IMR-90 (cell line): Measurements from ENCODE around the gene POU3F3. TPM values are rescaled to one million over a fixed set of nuclear protein-coding genes. Genes with fewer than 3 reads are reported as not detected.

Experiments used
- ATAC-seq: fragments of 200-7000 bp; cut with Tn5 transposase; 2 replicates; pipeline ENCODE4 v1.9.1; 2020; ENCODE audit warnings: low read depth, mild to moderate bottlenecking, moderate library complexity
- BruUV-seq: library from RNA; stranded (reverse); fragments of 400-500 nt; replicated peaks from 2 replicates; lab custom pipeline; 2021; lab: Mats Ljungman, UMichigan
- CTCF ChIA-PET: fragments of 300-600 bp; formaldehyde crosslinking; extraction: SDS; loops from one replicate; lab custom pipeline; 2021; ENCODE audit warnings: antibody characterized with exemption; lab: Yijun Ruan, JAX
- POLR2A ChIA-PET: fragments of 300-600 bp; sonication (Branson Sonifier 250); formaldehyde crosslinking; loops from one replicate; lab custom pipeline; 2022; ENCODE audit warnings: antibody characterized with exemption; ENCODE audit not compliant: unreplicated experiment; lab: Charles Lee
- DNase-seq: peaks from one replicate; pipeline ENCODE4 v3.0.0; 2013
- H2AFZ ChIP-seq: replicated peaks from 2 replicates; pipeline ENCODE3; 2013; ENCODE audit warnings: low read length, mild to moderate bottlenecking; ENCODE audit not compliant: poor library complexity
- H2AK5ac ChIP-seq: 2 replicates; pipeline ENCODE4 v1.6.1; 2013; ENCODE audit warnings: low read depth, low read length, inconsistent platforms
- H2AK9ac ChIP-seq: replicated peaks from 2 replicates; pipeline ENCODE3; 2013; ENCODE audit warnings: mild to moderate bottlenecking, low read depth, low read length, moderate library complexity; ENCODE audit not compliant: poor library complexity
- H2BK120ac ChIP-seq: 2 replicates; pipeline ENCODE4 v1.6.1; 2013; ENCODE audit warnings: low read depth, low read length, inconsistent platforms
- H2BK15ac ChIP-seq: 3 replicates; pipeline ENCODE4 v1.6.1; 2013; ENCODE audit warnings: low read depth, low read length, inconsistent platforms
- H2BK20ac ChIP-seq: 2 replicates; pipeline ENCODE4 v1.6.1; 2013; ENCODE audit warnings: low read depth, mild to moderate bottlenecking, inconsistent platforms, low read length, moderate library complexity
- H2BK5ac ChIP-seq: 2 replicates; pipeline ENCODE4 v1.6.1; 2013; ENCODE audit warnings: mild to moderate bottlenecking, low read depth, low read length, inconsistent platforms; ENCODE audit not compliant: poor library complexity, severe bottlenecking
- H3K14ac ChIP-seq: replicated peaks from 2 replicates; pipeline ENCODE4 v1.6.1; 2013; ENCODE audit warnings: low read depth, low read length, inconsistent platforms
- H3K18ac ChIP-seq: 2 replicates; pipeline ENCODE4 v1.6.1; 2013; ENCODE audit warnings: low read depth, low read length, control low read depth
- H3K23ac ChIP-seq: 2 replicates; pipeline ENCODE4 v1.6.1; 2013; ENCODE audit warnings: low read depth, low read length, inconsistent platforms
- H3K27ac ChIP-seq: 2 replicates; pipeline ENCODE4 v1.5.1; 2013; ENCODE audit warnings: mild to moderate bottlenecking, control low read depth, low read length; ENCODE audit not compliant: insufficient read depth
- H3K27me3 ChIP-seq: 2 replicates; pipeline ENCODE4 v1.6.1; 2013; ENCODE audit warnings: low read length; ENCODE audit not compliant: control insufficient read depth, insufficient read depth
- H3K36me3 ChIP-seq: 2 replicates; pipeline ENCODE4 v1.6.1; 2013; ENCODE audit warnings: low read length, mixed read lengths; ENCODE audit not compliant: control insufficient read depth, insufficient read depth
- H3K4ac ChIP-seq: 2 replicates; pipeline ENCODE4 v1.6.1; 2013; ENCODE audit warnings: low read depth, low read length, inconsistent platforms
- H3K4me1 ChIP-seq: 2 replicates; pipeline ENCODE4 v1.6.1; 2013; ENCODE audit warnings: low read length, mixed read lengths; ENCODE audit not compliant: control insufficient read depth, insufficient read depth
- H3K4me2 ChIP-seq: 2 replicates; pipeline ENCODE4 v1.6.1; 2013; ENCODE audit warnings: low read depth, mild to moderate bottlenecking, control low read depth, low read length, moderate library complexity
- H3K4me3 ChIP-seq: 2 replicates; pipeline ENCODE4 v1.5.1; 2013; ENCODE audit warnings: low read depth, mild to moderate bottlenecking, control low read depth, low read length, moderate library complexity; ENCODE audit not compliant: insufficient read depth
- H3K56ac ChIP-seq: 2 replicates; pipeline ENCODE4 v1.6.1; 2013; ENCODE audit warnings: low read length, inconsistent platforms; ENCODE audit not compliant: insufficient read depth; ENCODE audit errors: extremely low read depth
- H3K79me1 ChIP-seq, 2 experiments: 2 replicates each; pipeline ENCODE4 v1.6.1; 2013; ENCODE audit warnings: low read length in 2 of 2, inconsistent platforms in 1 of 2, low read depth in 1 of 2
- H3K9ac ChIP-seq: 2 replicates; pipeline ENCODE4 v1.6.1; 2013; ENCODE audit warnings: low read depth, low read length, control low read depth
- H3K9me1 ChIP-seq: 2 replicates; pipeline ENCODE4 v1.6.1; 2013; ENCODE audit warnings: low read length, inconsistent platforms; ENCODE audit not compliant: insufficient read depth
- H3K9me3 ChIP-seq: 2 replicates; pipeline ENCODE4 v1.6.1; 2013; ENCODE audit warnings: low read length; ENCODE audit not compliant: control insufficient read depth, insufficient read depth
- H4K20me1 ChIP-seq: 2 replicates; pipeline ENCODE4 v1.6.1; 2013; ENCODE audit warnings: low read length, inconsistent platforms; ENCODE audit not compliant: insufficient read depth
- H4K5ac ChIP-seq: 2 replicates; pipeline ENCODE4 v1.6.1; 2013; ENCODE audit warnings: mild to moderate bottlenecking, low read depth, low read length, control low read depth
- H4K8ac ChIP-seq, 2 experiments: 2 replicates each; pipeline ENCODE4 v1.6.1; 2013; ENCODE audit warnings: low read depth in 2 of 2, low read length in 2 of 2, control low read depth in 1 of 2, inconsistent platforms in 1 of 2
- H4K91ac ChIP-seq: 2 replicates; pipeline ENCODE4 v1.6.1; 2013; ENCODE audit warnings: low read depth, low read length, inconsistent platforms; ENCODE audit not compliant: insufficient read depth
- BHLHE40 ChIP-seq: fragments of 150-350 bp; IDR thresholded peaks from 2 replicates; pipeline ENCODE4 v1.6.1; 2016; ENCODE audit warnings: mild to moderate bottlenecking, low read depth, low read length
- CEBPB ChIP-seq: IDR thresholded peaks from 2 replicates; pipeline ENCODE4 v1.6.1; 2012; ENCODE audit warnings: low read depth, low read length, improper control_type of control experiment
- CHD1 ChIP-seq: IDR thresholded peaks from 2 replicates; pipeline ENCODE4 v1.6.1; 2012; ENCODE audit warnings: low read depth, low read length, improper control_type of control experiment
- NFE2L2 ChIP-seq: fragments of 150-350 bp; IDR thresholded peaks from 2 replicates; pipeline ENCODE4 v1.6.1; 2016; ENCODE audit warnings: low read depth, mild to moderate bottlenecking, low read length
- WGBS, 2 experiments: methylation state at CpG; one replicate each; pipeline versions ENCODE4 v1.1.5 to v1.1.7; 2013; ENCODE audit warnings: missing lambda C conversion rate in 2 of 2; ENCODE audit not compliant: insufficient read length in 1 of 2; ENCODE audit errors: extremely low coverage in 2 of 2; 5-methylcytosine and 5-hydroxymethylcytosine counted together
- dilution Hi-C: fragments of 300-500 bp; cut with HindIII; formaldehyde crosslinking; loops from one replicate; pipeline ENCODE4 v1.14.3; 2018; ENCODE audit warnings: low sequenced_read_pairs; ENCODE audit not compliant: unreplicated experiment
- in situ Hi-C: fragments of 300-500 bp; cut with MboI; formaldehyde crosslinking; loops from 3 replicates; pipeline ENCODE4 v1.14.3; 2019; ENCODE audit warnings: low sequenced_read_pairs, inconsistent platforms, mixed read lengths
- intact Hi-C: fragments of 100-400 bp; cut with micrococcal nuclease; formaldehyde crosslinking; loops from 2 replicates; pipeline ENCODE4 v1.10.0; 2022
- polyA plus RNA-seq, 3 experiments: library from polyadenylated mRNA; depleted of rRNA; stranded (reverse); fragments of >200 nt; gene quantifications; 2 replicates each; pipeline ENCODE4 v1.2.3, GENCODE V29; 2012; ENCODE audit warnings: low replicate concordance in 1 of 3
- total RNA-seq: library from RNA; depleted of rRNA; stranded (reverse); fragments of >200 nt; gene quantifications from 2 replicates; pipeline ENCODE4 v1.2.3, GENCODE V29; 2012

POU3F3 gene
- total and polyA plus RNA-seq, 2 of the 4 experiments (the other 2 are of a cell fraction), result not detected

DNA sequence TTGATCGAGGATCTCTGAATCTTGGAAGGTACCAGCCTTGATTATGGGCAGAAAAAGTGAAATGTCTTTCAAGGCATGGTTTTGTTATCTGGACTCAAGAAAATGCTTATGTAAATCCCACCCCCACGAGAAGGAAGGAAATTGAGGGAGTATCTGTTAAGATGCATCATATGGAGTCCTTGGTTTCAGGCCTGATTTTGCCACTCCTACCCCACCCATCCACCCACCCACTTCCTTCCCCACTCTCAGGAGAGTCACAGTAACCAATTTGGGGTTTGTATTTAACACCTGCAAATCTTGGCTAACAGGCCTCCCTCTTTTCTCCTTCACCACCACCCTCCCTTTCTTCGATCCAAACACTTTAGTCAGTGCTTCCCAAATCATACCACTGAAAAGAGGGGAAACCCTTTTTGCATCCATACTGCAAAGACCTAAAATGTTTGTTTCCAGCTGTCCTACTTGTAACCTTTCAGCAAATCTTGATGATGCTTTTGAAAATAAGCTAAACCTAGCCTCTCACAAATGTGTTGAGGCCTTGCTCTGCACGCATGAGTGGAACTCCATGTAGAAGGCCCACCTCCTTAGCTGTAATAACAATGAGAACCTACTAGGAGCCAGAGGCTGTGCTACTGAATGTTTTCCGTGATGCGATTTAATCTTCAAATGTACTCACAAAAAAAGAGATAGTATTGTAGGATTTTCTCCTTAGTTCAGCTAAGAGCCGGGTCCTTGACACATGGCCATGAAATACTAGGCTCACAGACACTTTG lies 34.8 kb downstream of the POU3F3 start:
- no peak overlapping the region for H2AK9ac ChIP-seq
- 50% methylated on average over 1 of the region's 7 CpGs; no CpG with 5 or more reads in 1 of the 2 experiments for WGBS, 2 experiments
- no peak overlapping the region for H3K14ac ChIP-seq
- no peak for ATAC-seq
- H3K79me1 ChIP-seq, result no peaks in the 10 kb centered on the region
- no peak overlapping the region for H3K27ac ChIP-seq
- no peaks in the 10 kb centered on the region for H3K9me1 ChIP-seq
- POLR2A ChIA-PET, result no interaction called here
- no peak overlapping the region for H2AK5ac ChIP-seq
- no peak for TF ChIP-seq BHLHE40
- no peak for TF ChIP-seq CHD1
- no peak for TF ChIP-seq CEBPB
- TF ChIP-seq NFE2L2, result no peak
- H3K4me1 ChIP-seq, result no peaks in the 10 kb centered on the region
- dilution Hi-C loops, result no loop called here
- no peak overlapping the region for H3K56ac ChIP-seq
- H4K5ac ChIP-seq, result no peak overlapping the region
- CTCF ChIA-PET, result no interaction called here
- no TSS peak for BruUV-seq
- no peaks in the 10 kb centered on the region for H3K27me3 ChIP-seq
- no peaks in the 10 kb centered on the region for H3K9me3 ChIP-seq
- H3K4me2 ChIP-seq, result no peak overlapping the region
- no peaks in the 10 kb centered on the region for H4K20me1 ChIP-seq
- in situ Hi-C loops, result loop anchor here (25.0 kb wide), 1 partner anchor 1726 kb away; no protein-coding TSS in a partner anchor
- H4K91ac ChIP-seq, result no peak overlapping the region
- H2BK120ac ChIP-seq, result no peak overlapping the region
- no peak overlapping the region for H3K23ac ChIP-seq
- H3K18ac ChIP-seq, result no peak overlapping the region
- no peak overlapping the region for H3K4ac ChIP-seq
- no peak overlapping the region for H2AFZ ChIP-seq
- no peaks in the 10 kb centered on the region for H3K36me3 ChIP-seq
- no peak overlapping the region for H2BK15ac ChIP-seq
- no peak overlapping the region for H2BK5ac ChIP-seq
- DNase-seq, result no peak
- H2BK20ac ChIP-seq, result no peak overlapping the region
- H3K9ac ChIP-seq, result no peak overlapping the region
- no peak overlapping the region for H3K4me3 ChIP-seq
- intact Hi-C loops, result no loop called here
- no peak overlapping the region for H4K8ac ChIP-seq
